HG03469 (cell line): ENCODE data around the gene PRKAR1B.

Experiments used
- ATAC-seq: cut with Tn5 transposase; IDR thresholded peaks from one replicate; pipeline ENCODE4 v1.9.1; 2021; ENCODE audit warnings: mild to moderate bottlenecking, moderate library complexity, moderate number of reproducible peaks; ENCODE audit not compliant: unreplicated experiment

PRKAR1B gene

DNA sequence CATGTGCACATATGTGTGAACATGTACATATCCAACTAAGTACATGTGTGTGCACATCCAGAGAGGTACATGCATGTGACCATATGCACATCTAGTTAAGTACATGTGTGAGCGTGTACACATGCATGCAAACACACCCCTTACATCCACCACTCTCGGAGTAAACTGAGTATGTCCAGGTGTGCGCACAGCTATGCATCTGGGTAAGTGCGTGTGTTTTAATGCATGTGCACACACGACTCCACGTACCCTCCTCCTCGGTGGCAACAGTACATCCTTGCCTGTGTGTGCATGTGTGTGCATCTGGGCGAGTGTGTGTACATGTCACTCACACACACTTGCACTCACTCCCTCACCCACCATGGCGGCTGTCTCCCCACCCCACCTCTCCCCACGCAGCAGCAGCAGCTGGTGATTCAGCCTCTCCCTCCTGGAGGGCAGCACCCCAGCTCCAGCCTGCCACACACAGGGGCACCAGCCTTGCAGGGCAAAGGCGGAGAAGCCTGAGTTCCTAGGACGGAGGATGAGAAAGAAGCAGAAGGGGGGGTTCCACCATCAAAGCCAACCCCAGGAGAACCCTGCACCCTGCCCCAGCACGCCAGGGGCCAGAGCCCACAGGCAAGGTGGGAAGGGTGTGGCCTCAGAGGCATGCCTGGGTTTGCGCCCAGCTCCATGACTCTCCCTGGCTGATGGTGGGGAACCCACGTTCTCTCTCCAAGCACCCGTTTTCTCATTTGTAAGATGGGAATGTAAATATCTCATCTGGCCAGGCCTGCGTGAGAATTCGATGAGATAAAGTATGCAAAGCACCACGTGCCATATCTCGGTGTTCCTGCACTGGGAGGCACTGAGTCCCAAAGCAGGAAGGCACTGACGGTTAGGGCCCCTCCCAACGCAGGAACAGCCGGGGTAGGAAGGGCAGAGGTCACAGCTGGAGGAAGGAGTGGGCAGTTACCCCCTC lies 28.3 kb downstream of the PRKAR1B start:
- no peak for ATAC-seq

- ATAC-seq = no peak
Observed at GRCh38 chr7:696812-697551, 30.1 kb downstream of the PRKAR1B start.

DNA sequence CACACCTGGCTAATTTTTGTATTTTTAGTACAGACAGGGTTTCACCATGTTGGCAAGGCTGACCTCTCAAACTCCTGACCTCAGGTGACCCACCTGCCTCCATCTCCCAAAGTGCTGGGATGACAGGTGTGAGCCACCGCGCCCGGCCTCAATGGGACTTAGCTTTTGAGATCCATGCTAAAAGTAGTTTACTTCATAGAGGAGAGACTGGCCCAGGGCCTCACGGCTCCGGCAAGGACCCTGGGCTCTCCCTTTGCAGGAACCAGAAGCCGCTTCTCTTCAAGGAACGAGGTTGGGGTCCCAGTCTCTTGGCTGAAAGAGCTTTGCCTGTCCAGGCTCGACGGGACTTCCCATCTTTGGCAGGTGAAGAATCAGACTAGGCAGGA lies 30.7 kb downstream of the PRKAR1B start:
- ATAC-seq = no peak

- no peak for ATAC-seq
Observed at GRCh38 chr7:693280-693679, 33.8 kb downstream of the PRKAR1B start.

GRCh38 chr7:691361-692045 lies 35.6 kb downstream of the PRKAR1B start:
- no peak for ATAC-seq

DNA sequence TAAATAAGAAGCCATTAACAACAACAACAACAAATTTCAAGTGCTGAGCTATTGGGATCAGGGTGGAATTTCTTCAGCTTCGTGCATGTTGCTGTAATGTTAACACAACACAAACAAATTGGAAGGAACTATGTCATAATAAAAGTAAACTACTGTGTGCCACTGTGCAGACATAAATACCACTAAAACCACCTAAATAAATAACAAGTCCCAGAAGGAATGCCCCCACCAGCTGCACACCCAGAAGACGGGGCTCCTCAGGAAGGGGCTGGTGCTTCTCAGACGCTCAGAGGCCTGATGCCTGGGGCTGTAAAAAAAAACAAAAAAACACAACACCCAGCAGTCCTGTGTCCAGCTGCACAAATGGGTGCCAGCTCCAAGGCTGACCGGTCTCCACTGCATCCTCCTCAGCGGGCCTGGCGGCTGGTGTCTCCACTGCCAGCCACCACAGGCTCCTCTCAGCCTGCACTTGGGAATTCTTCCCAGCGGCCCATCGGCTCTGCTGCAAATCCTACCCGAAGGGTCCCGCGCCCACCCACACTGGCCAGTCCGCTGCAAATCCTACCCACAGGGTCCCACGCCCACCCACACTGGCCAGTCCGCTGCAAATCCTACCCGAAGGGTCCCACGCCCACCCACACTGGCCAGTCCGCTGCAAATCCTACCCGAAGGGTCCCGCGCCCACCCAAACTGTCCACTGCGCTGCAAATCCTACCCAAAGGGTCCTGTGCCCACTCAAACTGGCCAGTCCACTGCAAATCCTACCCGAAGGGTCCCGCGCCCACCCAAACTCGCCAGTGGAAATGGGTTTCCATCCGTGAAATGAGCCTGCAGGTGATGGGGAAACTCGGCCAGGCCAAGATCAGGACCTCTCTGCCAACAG lies 36.4 kb downstream of the PRKAR1B start:
- ATAC-seq = no peak

DNA sequence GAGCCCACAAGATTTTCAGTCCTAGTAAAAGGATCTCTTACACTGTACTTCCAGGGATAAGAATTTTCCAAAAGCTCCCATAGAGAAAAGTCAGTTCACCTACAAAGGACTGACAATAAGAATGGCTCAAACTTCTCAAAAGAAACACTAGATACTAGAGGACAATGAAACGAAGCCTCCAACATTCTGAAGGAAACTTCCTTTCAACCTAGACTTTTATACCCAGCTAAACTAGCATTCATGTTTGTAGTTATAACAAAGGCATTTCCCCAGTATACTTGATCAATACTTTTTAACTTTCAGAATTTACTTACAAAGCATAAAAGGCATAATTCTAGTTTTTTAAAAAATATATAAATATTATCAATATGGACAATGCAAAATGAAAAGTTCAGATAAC lies 41.5 kb downstream of the PRKAR1B start:
- no peak for ATAC-seq

DNA sequence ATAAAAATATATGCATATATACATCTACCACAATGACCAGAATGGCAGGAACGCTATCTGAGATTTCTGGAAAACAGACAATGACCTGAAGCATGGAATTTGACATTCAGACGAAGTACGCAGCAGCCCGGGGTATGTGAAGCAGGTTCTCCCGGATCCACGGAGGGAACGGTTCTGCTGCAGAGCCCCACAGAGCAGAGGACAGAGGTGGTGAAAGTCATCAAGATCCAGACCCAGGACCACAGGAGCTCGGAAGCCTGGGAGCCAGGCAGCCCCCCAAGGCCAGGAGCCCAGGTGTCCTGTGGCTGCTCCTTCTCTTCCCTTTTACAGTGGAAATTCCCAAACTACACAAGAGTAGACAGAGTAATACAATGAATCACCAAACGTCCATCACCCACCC lies 42.7 kb downstream of the PRKAR1B start:
- no peak for ATAC-seq

- ATAC-seq = no peak
Observed at GRCh38 chr7:683526-684205, 43.4 kb downstream of the PRKAR1B start.

GRCh38 chr7:682810-683209 lies 44.3 kb downstream of the PRKAR1B start:
- no peak for ATAC-seq

- no peak for ATAC-seq
Observed at GRCh38 chr7:681551-682307, 45.4 kb downstream of the PRKAR1B start.

DNA sequence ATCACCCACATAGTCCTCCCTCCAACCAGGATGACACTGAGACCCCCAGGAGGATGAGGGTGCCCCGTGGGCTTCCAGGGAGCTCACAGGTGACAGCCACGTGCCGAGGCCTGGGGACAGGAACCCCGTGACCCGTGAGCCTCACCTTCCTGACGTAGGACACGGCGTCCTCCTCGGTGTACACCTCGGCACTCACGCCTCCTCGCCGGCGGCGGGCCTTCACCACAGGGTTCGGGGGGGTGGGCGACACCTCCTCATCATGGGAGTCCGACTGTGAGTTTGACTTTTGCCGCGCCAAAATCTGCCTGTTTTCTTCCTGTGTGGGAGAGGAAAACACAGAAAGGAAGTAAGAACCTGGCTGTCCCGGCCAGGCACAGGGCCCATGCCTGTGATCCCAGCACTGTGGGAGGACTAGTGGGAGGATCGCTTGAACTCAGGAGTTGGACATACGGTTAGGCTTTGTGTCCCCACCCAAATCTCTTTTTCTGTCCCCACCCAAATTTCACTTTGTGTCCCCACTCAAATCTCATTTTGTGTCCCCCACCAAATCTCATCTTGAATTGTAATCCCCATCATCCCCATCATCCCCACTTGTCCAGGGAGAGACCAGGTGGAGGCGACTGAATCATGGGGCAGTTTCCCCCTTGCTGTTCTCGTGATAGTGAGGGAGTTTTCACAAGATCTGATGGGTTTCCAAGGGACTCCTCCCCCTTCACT lies 46.5 kb downstream of the PRKAR1B start:
- ATAC-seq = no peak

- no peak for ATAC-seq
Observed at GRCh38 chr7:676972-677385, 50.1 kb downstream of the PRKAR1B start.

DNA sequence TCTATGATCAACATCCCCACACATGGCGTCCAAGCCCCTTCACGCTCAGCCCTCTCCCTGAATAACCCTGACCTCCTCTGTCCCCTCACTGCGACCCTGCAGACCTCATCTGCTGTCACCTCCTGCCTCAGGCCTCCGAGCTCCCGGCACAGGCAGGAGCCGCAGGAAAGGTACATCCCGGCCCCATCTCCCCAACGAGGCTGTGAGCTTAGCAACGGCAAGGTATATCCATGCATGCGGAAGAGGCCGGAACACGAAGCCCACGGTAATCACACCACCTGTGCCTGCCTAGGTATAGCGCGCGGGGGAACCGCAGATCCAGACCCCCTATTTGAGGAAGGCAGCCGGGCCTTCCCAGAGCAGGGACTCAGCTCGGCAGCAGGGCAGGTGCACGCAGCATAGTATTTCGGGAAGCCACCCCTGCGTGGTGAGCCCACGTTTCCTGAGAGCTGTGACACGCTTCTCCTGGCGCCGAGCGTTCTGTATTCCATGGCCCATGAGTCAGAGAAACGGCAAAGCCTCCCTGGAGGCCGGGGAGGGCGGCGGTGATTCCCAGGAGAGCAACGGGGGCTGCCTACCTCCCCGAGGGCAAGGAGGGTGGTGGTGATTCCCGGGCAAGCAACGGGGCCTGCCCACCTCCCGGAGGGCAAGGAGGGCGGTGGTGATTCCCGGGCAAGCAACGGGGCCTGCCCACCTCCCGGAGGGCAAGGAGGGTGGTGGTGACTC lies 50.7 kb downstream of the PRKAR1B start:
- no peak for ATAC-seq

GRCh38 chr7:674454-675410 lies 52.3 kb downstream of the PRKAR1B start:
- no peak for ATAC-seq

GRCh38 chr7:673681-674453 lies 53.2 kb downstream of the PRKAR1B start:
- no peak for ATAC-seq
